Activated effector memory CD4-positive, alpha-beta T cell treated with Interleukin-2 at 50 U/mL for 16 hours (primary cell): ENCODE results near the gene PARVB.

Source experiments
- DNase-seq: peaks from one replicate; pipeline ENCODE4 v3.0.0-alpha.2; 2020

PARVB gene

DNA sequence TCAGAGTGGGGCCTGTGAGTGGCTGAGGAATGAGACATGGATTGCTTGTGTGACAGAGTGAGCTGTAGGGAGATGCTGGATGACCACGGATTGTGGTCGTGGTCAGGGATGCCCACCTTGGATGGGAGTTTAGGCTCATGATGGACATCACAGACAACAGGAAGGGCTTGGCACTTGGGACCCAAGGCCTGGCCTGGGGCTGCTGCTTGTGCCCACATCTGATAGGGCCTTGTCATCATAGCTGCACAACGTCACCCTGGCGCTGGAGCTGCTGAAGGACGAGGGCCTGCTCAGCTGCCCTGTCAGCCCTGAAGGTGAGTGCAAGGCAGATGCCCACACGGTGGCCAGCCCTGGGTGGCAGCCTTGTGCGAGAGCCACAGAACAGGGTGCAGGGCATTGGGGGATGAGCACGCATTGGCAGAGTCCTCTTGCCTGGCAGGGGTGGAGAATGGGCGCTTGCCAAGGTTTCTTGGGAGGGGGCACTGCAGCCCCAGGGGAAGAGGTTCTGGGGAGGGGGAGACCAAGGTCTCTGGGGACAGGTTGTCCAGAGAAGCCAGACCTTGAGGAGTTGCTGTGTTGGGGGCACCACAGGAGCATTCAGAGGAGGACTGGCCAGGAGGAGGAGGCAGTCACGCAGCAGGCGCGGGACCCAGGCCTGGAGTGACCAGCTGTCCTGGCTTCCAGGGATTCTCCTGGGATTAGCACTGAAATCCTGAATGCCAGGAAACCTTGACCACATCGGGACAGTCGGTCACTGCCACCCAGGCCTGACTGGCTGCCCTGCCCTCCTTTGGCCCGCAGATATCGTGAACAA, 181.6 kb downstream of the PARVB start:
- no peak for DNase-seq

DNA sequence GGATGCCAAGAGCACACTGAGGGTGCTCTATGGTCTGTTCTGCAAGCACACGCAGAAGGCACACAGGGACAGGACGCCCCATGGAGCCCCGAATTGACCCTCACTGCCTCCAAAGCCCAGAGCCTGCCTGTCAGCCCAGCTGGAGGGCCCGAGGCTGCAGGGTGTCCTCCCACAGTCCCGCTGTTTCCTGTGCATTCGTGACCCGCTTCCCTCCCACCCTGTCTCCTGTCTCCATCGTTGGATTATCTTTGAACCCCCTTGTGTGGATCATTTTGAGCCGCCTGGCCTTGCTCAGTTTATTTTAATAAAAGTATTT, 182.2 kb downstream of the PARVB start:
- DNase-seq, result no peak

DNA sequence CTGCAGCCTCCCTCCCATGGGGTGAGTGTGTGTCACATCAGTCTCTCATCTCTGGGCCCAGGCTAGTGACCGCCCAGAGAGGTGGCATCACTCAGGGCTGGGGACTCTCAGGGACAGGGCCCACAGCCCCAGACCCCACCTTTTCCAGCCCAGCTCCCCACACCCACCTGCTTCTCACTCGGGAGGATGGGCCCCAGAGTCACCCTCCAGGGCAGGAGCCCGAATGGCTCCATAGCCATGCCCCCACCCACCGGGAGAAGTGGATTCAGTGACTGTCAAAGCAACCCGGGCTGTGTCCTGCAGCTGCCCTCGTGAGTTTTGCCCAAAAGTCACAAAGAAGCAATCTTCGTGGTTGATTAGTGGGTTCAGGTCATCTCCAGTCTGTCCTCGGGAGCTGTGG, 182.6 kb downstream of the PARVB start:
- no peak for DNase-seq

DNA sequence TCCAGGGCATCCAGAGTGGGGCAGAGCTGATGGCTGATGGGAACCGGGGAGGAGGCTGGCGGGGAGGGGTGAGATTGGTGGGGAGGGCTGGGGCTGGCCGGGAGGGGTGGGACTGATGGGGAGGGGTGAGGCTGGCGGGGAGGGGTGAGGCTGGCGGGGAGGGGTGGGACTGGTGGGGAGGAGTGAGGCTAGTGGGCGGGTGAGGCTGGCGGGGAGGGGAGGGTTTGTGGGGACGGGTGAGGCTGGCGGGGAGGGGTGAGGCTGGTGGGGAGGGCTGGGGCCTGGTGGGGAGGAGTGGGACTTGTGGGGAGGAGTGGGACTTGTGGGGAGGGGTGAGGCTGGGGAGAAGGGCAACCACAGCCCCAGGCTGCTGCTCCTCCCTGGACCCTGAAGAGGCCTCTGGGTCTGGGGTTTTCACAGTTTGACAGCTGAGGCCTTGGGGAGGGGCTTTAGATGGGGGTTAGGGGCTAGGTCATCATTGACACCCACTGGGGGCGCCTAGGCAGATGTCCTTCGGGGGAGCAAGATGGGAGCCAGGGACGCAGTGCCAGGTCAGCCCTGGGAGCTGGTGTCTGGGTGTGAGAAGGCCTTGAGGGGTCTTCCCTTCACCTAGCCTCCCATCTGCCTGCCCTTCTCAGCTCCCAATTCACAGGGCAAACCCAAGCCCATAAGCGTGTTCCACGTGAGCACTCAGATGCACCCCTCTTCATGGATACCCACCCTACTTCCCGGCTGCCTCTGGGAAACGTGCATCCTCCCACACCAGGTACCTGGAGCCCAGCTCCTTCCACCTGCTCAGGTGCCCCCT, 183.3 kb downstream of the PARVB start:
- no peak for DNase-seq

DNA sequence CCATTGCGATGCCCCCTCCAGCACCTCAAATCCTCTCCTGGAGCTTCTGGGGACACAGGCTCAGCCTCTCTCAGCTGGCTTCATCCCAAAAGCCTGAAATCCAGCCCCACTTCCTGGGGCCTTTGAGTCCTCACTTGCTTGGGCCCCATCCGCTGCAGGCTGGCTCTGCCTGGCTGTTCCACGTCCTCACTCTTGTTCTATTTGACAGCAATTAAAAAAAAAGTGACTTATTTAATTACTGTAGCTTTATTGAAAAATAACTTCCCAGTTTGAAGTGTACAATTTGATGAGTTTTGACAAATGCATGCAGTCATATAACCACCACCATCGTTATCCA, 183.8 kb downstream of the PARVB start:
- DNase-seq, result no peak

DNA sequence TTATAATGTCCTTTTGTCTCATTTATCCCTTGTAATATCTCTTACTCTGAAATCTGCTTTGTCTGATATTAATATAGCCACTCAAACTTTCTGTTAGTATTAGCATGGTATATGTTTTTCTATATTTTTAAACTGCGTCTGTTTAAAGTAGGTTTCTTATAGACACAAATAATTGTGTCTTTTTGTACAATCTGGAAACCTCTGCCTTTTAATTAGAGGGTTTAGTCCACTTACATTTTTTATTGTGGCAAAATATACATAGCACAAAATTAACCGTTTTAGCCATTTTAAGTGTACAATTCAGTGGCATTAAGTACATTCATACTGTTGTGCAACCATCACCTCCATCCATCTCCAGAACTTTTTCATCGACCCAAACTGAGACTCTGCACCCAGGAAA, 185.2 kb downstream of the PARVB start:
- DNase-seq, result no peak

DNA sequence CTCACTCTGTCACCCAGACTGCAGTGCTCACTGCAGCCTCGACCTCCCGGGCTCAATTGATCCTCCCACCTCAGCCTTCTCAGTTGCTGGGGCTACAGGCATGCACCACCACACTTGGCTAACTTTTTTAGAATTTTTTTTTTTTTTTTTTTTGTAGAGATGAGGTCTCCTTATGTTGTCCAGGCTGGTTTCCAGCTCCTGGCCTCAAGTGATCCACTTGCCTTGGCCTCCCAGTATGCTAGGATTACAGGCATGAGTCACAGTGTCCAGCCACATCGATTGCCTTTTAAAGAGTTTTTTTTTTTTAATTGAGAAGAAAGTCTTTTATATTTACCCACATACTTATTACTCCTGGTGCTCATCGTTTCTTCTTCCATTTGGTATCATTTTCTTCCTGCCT, 186.6 kb downstream of the PARVB start:
- no peak for DNase-seq

DNA sequence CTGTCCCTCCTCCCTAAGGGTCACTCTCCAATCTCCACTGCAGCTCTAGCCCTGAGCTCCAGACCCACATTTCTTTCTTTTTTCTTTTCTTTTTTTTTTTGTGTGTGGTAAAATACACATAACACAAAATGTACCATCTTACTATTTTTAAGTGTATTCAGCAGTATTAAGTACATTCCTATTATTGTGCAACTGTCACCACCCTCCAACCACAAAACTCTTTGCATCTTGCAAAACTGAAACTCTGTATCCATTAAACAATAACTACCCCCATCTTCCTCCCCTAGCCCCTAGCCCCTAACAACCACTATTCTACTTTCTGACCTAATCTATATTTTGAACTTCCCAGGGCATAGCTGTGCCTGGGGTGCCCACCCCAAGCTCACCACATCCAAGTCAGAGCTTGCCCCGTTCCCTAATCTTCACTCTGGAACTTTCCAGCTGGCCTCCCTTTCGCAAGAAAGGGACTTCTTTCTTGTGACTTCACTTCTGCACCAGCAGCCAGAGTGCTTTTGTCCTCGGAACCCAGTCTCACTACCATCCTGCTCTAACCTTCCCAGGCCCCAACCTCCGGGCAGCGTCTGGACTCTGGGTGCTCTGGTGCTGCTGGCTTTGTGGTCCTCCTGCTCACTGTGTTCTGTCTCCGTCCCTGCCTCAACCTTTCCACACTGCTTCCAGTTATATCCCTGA, 187.3 kb downstream of the PARVB start:
- DNase-seq, result no peak

DNA sequence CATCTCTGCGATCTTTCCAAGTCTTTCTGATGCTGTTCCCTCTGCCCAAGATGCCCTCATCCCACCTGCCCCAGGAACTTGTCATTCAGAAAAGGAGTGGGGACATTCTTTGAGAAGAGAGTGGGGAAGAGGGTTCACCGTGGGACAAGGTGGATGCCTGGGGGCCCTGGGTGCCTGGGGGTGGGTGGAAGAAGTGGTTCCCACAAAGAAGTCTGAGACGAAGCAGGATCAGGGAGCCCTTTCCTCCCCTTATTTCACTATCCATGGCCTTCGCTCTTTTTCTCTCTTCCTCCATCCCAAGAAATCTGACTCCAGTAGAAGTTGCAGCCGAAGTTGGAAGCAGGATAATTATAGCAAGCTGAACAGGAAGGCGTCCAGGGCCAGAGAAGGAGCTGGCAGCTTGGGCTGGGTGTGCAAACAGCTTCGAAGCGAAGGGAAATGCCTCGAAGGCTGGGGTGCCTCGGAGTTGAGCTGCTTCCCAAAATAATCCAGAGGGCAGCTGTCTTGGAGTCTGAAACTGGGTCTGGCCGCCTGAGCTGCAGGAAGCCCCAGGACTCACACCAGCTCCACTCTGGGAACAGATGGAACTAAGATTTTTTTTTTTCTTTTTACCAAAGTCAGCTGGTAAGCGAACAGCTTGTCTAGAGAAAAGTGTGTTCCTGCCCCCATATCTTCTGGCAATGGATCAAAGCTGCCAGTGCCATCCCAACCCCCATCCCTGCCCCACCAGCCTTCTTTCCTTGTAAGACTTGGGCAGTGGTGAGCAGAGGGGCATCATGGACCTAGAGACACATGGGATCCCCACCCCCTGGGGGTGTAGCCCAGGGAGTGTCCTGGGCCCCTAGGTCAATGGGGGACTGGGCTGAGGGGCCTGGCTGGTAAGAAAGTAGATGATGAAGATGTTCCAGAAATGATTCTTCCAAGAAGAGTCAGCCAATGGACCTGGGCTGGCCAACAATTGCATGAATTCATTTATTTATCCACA, 188.1 kb downstream of the PARVB start:
- no peak for DNase-seq

DNA sequence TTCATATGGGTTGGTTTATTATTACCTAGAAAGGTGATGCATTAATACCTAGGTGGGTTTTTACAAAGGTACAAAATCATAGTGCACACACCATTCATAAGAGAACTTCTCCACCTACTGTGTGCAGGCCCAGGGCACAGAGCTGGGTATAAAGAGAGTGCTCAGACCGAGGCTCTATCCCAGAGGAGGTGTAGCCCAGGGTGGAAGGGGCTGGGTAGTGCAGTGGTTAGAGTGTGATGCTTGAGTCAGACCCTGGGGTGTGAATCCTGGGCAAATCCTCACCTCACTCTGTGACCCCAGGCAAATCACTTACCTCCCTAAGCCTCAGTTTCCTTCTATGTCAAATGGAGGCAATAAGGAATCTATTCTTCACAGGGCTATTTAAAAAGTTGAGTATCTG, 188.8 kb downstream of the PARVB start:
- no peak for DNase-seq

DNA sequence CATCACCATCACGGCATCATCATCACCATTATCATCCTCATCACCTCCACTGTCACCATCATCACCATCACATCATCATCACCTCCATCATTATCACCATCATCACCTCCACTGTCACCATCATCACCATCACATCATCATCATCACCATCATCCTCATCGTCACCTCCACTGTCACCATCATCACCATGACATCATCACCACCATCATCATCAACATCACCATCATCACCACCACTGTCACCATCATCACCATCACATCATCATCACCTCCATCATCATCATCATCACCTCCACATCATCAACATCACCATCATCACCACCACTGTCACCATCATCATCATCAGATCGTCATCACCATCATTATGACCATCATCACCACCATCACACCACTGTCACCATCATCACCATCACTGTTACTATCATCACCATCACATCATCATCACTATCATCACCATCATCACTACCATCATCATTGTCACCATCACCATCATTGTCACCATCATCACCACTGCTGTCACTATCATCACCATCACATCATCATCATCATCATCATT, 189.5 kb downstream of the PARVB start:
- no peak for DNase-seq

DNA sequence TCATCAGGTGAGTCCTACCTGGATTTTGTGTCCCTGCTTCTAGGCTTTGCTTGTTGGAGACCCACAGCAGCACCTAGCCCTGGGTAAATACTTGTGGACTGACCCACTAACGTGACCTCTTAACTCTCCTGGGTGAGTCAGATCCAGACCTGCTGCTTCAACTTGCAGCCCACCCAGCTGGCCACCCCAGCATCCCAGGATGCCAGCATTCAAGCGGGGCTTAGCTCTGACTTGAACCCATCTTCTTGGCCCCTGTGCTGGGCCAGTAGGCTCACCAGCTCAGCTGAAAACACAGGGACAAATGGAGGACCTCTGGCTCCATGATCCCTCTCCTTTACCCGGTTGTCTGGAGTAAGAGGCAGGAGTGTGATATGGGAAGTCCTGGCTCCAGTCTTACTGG, 190.1 kb downstream of the PARVB start:
- no peak for DNase-seq

DNA sequence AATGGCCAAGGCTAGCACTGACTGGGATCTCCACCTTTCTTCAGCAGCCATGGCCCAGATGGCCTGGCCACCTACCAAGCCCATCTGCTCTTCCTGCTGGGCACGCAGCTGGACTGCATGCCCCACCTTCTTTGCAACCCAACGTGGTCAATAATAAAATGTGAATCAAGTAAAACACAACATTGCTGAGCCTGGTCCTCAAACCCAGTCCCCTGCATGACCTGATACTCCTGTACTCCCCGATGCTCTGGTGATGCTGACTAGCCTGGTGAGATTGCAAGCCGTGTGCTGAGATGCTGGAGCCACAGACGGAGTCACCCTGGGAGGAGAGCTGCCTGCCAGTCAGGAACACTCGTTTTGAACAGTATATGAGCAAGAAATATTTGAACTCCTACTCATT, 190.7 kb downstream of the PARVB start:
- DNase-seq, result no peak

DNA sequence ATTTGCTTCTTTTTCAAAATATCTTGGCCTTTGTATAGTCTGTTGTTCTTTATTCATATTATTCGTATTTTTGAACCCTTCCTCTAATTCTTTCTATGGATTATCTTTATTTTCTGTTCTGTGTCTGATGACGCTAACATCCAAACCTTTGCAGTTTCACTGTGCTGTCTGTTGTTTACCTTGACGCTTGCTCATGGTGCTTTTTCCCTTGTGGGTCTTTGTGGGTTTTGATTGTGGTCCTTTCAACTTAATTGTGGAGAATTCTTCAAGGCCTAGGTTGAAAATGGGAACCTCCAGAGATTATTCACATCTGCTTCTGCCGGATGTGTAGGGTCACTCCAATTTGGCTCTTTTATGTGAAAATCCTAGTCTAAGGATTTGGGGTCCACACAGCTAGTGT, 191.2 kb downstream of the PARVB start:
- no peak for DNase-seq

DNA sequence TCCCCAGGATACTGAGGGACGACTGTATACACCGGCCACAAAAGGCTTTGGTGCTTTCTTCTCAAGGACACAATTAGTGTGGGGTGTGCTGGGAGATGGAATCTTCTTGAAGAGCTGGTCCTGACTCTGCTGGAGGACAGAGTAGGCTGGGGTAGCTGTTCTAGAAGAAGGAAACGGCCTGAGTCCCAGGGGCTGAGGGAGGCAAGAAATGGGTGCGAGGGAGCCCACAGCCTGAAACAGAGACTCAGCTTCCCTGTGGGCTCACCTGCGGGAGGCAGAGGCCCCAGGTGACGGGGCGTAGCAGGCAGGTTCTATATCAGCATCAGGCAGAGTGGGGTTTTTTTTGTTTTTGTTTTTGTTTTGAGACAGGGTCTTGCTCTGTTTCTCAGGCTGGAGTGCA, 193.2 kb downstream of the PARVB start:
- no peak for DNase-seq

DNA sequence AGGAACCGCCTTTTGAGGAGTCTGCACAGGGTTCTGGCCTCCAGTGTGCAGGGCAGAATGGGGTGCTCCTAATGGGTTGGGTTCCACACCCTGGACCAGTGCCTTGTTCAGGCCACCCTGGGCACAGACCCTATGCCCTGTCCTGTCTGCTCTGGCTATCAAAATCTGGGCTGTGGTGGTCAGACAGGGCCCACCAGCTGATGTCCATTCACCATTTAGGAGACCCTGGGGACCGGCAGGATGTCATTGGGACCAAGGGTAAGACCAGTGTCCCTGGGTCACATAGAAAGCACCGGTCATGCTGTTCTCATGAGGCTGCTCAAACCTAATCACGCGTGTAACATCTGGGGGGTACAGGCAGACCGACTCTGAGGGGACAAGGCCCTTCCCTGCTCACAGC, 194.0 kb downstream of the PARVB start:
- no peak for DNase-seq

DNA sequence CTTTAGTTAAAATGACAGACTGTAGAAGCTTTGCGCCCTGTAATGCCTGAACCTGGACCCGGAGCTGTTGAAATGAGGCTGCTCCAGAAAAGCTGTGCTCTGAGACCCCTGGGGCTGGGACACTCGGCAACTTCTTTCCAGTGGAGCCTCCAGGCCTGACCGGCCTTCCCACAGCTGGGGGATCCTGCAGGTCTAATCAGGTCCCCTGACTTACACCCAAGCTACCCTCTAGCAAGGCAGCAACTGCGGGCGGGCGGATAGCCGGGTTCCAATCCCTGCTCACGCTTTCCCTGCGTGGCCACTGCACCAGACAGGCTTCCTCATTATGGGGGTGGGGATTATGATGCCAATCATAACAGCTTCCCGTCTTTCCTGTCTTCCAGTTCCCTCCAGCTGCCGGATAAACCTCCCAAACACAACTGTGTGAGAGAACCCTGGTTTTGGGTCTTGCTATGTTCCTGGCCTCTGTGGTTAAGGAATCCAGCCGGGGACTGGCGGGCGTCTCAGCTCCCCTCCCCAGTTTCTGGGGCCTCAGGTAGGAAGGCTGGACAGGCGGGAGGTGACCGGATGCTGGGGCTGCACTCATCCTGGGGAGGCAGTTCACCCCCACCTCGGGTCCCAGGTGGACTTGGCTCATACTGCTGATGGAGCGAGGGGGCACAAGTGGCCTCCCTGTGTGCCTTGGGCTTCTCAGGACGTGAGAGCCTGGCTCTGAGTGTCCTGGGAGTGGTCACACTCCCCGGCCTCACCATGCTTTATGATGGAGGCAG, 195.2 kb downstream of the PARVB start:
- DNase-seq, result no peak

DNA sequence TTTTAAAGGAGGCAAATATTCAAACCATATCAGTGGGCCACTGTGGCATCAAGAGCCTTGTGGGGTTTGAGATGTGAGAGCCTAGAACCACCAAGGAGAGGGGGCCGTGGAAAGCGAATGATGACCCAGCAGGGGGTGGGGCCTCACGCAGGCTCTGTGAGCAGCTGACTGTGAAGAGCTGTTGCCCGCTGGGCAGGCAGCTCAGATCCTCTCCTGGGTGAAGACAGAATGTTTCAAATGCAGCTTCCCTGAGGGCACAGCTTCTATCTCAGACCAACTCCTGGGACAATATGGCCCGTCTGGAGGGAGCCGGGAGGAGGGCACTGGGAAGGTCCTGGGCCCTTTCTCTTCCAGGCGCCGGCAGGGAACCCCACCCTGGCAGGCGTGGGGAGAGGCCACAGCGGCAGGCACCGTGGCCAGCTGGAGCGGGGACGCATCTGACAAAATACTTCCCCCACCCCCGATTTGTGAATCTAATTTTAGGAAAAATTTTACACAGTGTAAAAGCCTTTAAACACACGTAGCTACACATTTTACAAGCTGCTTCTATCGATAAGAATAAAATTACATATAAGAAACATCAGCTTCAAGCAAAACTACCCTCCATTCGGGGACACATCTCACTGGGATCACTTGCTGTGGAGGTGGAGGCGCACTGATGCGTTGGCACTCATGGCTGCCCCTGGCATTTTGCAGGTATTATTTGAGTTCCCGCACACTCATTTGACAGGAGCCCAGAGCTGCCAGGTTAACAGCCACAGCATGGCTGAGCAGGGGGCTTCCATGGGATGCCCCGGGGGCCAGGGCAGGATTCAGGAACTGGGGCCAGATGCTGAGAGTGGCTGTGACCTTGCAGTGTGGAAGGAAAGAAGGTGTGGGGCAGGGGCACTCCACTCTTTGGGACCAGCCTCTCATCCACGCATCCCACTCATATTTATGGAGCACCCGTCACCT, 196.9 kb downstream of the PARVB start:
- no peak for DNase-seq

DNA sequence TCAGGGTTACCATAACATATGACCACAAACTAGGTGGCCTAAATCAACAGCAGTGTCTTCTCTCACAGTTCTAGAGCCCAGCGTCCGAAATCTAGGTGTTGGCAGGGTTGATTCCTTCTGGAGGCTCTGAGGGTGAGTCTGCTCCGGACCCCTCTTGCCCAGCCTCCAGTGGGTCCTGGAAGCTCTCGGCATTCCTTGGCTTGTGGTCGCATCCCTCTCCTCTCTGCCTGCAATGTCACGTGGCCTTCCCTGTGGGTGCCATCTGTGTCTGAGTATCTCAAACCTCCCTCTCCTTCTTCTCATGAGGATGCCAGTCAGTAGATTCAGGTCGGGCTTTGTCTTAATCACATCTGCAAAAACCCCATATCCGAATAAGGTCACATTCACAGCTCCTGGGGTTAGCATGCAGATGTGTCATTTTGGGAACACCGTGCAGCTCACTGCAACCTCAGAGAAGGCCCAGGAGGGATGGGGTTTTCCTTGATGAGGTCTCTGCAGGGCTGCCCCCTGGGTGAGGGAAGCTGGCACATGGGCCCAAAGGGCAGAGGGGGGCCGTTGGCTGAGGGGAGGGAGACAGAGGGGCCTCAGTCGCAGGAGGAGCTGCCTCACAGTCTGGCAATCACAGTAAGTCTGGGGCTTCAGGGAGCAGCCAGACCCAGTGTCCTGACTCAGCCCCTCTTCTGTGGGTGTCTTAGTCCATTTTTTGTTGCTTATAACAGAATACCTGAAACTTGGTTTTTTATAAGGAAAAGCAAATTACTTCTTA, 197.8 kb downstream of the PARVB start:
- no peak for DNase-seq
